AG04450 (cell line): ENCODE results near the gene MRTO4. TPM values are rescaled to one million over a fixed set of nuclear protein-coding genes. Genes with fewer than 3 reads are reported as not detected.

ENCODE experiments used
- CTCF ChIA-PET: fragments of 300-600, 350-600 bp; formaldehyde crosslinking; extraction: SDS; loops from one replicate; lab custom pipeline; 2022; ENCODE audit warnings: antibody characterized with exemption, inconsistent platforms; lab: Charles Lee
- POLR2A ChIA-PET: fragments of 350-600 bp; formaldehyde crosslinking; extraction: SDS; loops from one replicate; lab custom pipeline; 2021; ENCODE audit warnings: antibody characterized with exemption, inconsistent platforms; lab: Yijun Ruan, JAX
- DNase-seq: peaks from one replicate; pipeline ENCODE4 v3.0.0-alpha.2; 2011; ENCODE audit warnings: low read depth, low spot score
- H3K27ac ChIP-seq: one replicate; pipeline ENCODE4 v1.5.1; 2012; ENCODE audit warnings: low read depth, low read length, control low read depth
- H3K27me3 ChIP-seq: one replicate; pipeline ENCODE4 v1.6.0; 2012; ENCODE audit warnings: low read length; ENCODE audit not compliant: control insufficient read depth, insufficient read depth
- H3K4me3 ChIP-seq: 2 replicates; pipeline ENCODE4 v1.5.1; 2011; ENCODE audit warnings: mild to moderate bottlenecking, low read depth, low read length, control low read depth
- H3K9me3 ChIP-seq: 2 replicates; pipeline ENCODE4 v1.5.1; 2012; ENCODE audit warnings: low read length; ENCODE audit not compliant: control insufficient read depth, insufficient read depth
- polyA plus RNA-seq: library from polyadenylated mRNA; depleted of rRNA; stranded (reverse); fragments of >200 nt; gene quantifications from 2 replicates; pipeline ENCODE4 v1.2.3, GENCODE V29; 2011
- TF ChIP-seq, protein P1 (sequence below): IDR thresholded peaks from 2 replicates; pipeline ENCODE4 v1.5.1; 2011; ENCODE audit warnings: low read depth, low read length, control low read depth, inconsistent platforms

Gene MRTO4
- polyA plus RNA-seq, 1 experiment, result 30.8 TPM

DNA sequence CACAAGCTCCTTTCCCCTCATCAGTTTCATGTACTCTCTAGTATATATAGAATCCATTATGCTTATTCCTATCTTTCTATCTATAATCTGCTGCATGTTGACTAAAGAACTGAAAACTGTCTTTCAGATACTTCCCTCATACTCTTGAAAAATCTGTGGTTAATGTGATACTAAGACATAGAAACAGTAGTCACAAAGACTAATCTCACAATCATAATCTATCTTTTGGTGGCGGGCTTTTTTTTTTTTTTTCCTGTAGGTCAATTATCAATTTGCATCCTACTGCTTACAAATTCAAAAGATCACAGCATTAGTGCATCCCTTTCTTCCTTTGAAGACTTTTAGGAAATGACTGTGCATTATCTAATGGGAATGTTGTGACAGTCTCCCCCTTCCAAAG, 46.2 kb upstream of the MRTO4 start:
- TF ChIP-seq, protein P1, sequence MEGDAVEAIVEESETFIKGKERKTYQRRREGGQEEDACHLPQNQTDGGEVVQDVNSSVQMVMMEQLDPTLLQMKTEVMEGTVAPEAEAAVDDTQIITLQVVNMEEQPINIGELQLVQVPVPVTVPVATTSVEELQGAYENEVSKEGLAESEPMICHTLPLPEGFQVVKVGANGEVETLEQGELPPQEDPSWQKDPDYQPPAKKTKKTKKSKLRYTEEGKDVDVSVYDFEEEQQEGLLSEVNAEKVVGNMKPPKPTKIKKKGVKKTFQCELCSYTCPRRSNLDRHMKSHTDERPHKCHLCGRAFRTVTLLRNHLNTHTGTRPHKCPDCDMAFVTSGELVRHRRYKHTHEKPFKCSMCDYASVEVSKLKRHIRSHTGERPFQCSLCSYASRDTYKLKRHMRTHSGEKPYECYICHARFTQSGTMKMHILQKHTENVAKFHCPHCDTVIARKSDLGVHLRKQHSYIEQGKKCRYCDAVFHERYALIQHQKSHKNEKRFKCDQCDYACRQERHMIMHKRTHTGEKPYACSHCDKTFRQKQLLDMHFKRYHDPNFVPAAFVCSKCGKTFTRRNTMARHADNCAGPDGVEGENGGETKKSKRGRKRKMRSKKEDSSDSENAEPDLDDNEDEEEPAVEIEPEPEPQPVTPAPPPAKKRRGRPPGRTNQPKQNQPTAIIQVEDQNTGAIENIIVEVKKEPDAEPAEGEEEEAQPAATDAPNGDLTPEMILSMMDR, result no peak
- POLR2A ChIA-PET, result no interaction called here
- no peak for DNase-seq
- Histone ChIP-seq H3K4me3 (no peak overlapping the region), H3K27ac (no peak overlapping the region), H3K9me3 (no peaks in the 10 kb centered on the region), H3K27me3 (no peaks in the 10 kb centered on the region)
- CTCF ChIA-PET, result interaction anchor here (0.6 kb wide), 1 partner anchor 61 kb away, joined by 3 read pairs; no protein-coding TSS in a partner anchor

DNA sequence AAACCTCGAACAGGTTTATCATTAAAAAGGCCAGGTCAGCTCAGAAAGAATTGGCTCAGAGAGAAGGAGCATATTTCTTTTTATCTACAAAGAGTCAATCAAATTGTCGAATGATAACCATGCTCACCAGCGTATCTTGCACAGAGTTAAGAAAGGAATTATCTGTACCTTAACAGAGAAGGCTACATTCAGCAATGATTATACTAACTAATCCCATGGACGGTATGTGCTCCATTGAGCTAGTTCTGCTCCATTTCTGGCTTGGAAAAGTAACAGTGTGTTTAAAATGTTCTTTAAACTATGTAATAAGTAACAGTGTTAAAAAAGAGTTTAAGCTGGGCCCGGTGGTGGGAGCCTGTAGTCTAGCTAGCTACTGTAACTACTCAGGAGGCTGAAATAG, 45.8 kb upstream of the MRTO4 start:
- ChIA-PET POLR2A (interaction anchor here (0.9 kb wide), 1 partner anchor 46 kb away, joined by 3 read pairs; the partner anchor contains the start of genes EMC1 and MRTO4), CTCF (interaction anchor here (0.6 kb wide), 1 partner anchor 61 kb away, joined by 3 read pairs; no protein-coding TSS in a partner anchor)
- TF ChIP-seq, protein P1, result no peak
- H3K27ac ChIP-seq, result no peak overlapping the region
- no peak for DNase-seq
- H3K9me3 ChIP-seq, result no peaks in the 10 kb centered on the region
- no peak overlapping the region for H3K4me3 ChIP-seq
- H3K27me3 ChIP-seq, result no peaks in the 10 kb centered on the region

DNA sequence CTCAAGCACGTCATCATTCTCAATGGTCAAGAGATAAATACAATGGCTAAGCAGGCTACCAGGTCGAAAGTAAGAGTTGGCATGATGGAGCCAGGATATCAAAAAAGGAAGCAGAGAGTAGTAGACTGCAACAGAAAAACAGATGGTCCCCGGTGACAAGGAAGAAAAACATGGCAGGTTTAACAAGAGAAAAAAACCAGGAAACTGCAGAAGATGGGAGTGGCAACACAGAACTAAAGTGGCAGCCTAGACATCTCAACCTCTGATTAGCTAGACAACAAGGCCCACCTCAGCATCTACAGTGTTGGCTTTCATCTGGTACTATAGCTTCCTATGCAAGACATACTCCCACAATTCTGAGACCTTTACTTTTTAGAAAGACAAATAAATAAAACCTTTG, 44.7 kb upstream of the MRTO4 start:
- H3K27ac ChIP-seq, result no peak overlapping the region
- ChIA-PET CTCF (interaction anchor here (1.6 kb wide), 1 partner anchor 35 kb away, joined by 6 read pairs; no protein-coding TSS in a partner anchor), POLR2A (no interaction called here)
- no peaks in the 10 kb centered on the region for H3K27me3 ChIP-seq
- H3K4me3 ChIP-seq, result no peak overlapping the region
- TF ChIP-seq, protein P1, result no peak
- H3K9me3 ChIP-seq, result no peaks in the 10 kb centered on the region
- DNase-seq, result no peak

DNA sequence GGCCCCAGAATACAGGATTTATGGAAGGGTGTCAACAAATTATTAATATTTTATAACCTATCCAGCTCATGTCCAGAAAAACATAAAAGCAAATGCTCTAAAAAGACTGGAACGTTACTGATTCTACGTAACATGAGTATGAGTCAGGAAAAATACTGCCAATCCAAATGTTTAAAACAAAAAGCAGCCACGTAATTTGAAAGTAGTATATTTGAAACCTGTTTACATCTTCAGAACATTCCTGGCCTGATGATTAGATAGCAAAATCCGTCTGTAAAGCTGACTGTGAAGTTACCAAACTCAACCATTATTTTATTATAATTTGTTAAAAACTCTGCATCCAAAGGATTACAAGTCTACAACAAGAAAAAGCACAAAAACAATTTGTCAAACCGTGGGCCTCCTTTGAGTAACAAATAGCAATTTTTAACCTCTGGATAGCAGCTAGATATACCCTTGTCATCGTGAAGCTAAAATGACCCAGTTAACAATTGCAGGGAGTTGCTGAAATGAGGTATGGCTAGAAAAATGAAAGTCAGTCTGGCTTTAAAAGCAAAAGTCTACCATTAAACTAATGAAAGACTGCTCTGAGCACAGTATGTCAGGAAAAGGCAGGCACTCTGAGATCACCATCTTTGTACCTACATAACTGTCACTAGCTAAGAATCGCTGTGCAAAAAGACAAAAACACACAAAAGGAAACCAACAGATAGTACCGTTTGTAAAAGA, 42.7 kb upstream of the MRTO4 start:
- TF ChIP-seq, protein P1, result no peak
- no peaks in the 10 kb centered on the region for H3K9me3 ChIP-seq
- POLR2A ChIA-PET, result interaction anchor here (0.5 kb wide), 1 partner anchor 287 kb away, joined by 3 read pairs; no protein-coding TSS in a partner anchor
- H3K27ac ChIP-seq, result peak overlapping the region; percentile 96
- H3K4me3 ChIP-seq, result peak overlapping the region; percentile 92
- H3K27me3 ChIP-seq, result no peaks in the 10 kb centered on the region
- CTCF ChIA-PET, result interaction anchor here (0.9 to 1.6 kb wide), 3 partner anchors 32 to 295 kb away, joined by 3 to 6 read pairs (median 3); no protein-coding TSS in a partner anchor
- DNase-seq, result no peak
